Measurements from ENCODE around the gene NPHP4. TPM values are rescaled to one million over a fixed set of nuclear protein-coding genes. Genes with fewer than 3 reads are reported as not detected.

Gene NPHP4
- polyA plus RNA-seq, 1 donor (not counting 4 experiments of a cell fraction or from before 2014, with no cell fraction given): 3.7 TPM

GRCh38 chr1:6040861-6041415 lies 48.7 kb upstream of the NPHP4 start:
- Histone ChIP-seq H3K9me1 (ENCODE audit: control insufficient read depth, extremely low read depth, insufficient read depth, low read length) (no peaks in the 10 kb centered on the region), H3K9ac (ENCODE audit: control insufficient read depth, extremely low read depth, insufficient read depth, low read length) (no peak overlapping the region), H3K36me3 (ENCODE audit: control insufficient read depth in 2 of 2, extremely low read depth in 1 of 2, insufficient read depth in 2 of 2, low read length in 2 of 2) (no peaks in the 10 kb centered on the region), H3K79me2 (ENCODE audit: control insufficient read depth, insufficient read depth, low read length) (no peaks in the 10 kb centered on the region), H3K4me2 (ENCODE audit: control insufficient read depth, extremely low read depth, insufficient read depth, low read depth, low read length) (no peak overlapping the region), H3K4me1 (ENCODE audit: control insufficient read depth, extremely low read depth, insufficient read depth, low read length) (no peaks in the 10 kb centered on the region), H2AFZ (ENCODE audit: control insufficient read depth, low read length) (no peak overlapping the region), H3K27me3 (ENCODE audit: control insufficient read depth, extremely low read depth, insufficient read depth, low read length) (peaks cover 6% of the 10 kb centered on the region), H3K27ac (ENCODE audit: control insufficient read depth, insufficient read depth, low read length) (no peak overlapping the region), H3K9me3 (ENCODE audit: control insufficient read depth, low read depth, low read length) (no peaks in the 10 kb centered on the region), H3K4me3 (ENCODE audit: control insufficient read depth in 2 of 3, extremely low read depth in 1 of 3, insufficient read depth in 2 of 3, low read depth in 1 of 3, low read length in 3 of 3) (no peak overlapping the region), H4K20me1 (ENCODE audit: control insufficient read depth, extremely low read depth, insufficient read depth, low read length) (peaks cover 9% of the 10 kb centered on the region)
- no peak for DNase-seq (ENCODE audit: low read depth, low spot score)
- dilution Hi-C loops (cut with MboI; ENCODE audit: extremely low pct_ligation_motif_present, low sequenced_read_pairs): no loop called here
- TF ChIP-seq CTCF (optimal IDR thresholded peaks at IDR 0.05 in 1 of 3, IDR thresholded peaks at IDR 0.05 in 1 of 3, conservative IDR thresholded peaks at IDR 0.05 in 1 of 3; ENCODE audit: extremely low read depth in 1 of 3, insufficient read depth in 2 of 3, low read length in 3 of 3) (no peak), EZH2 (IDR thresholded peaks at IDR 0.05; ENCODE audit: low read length) (no peak)
- no peak for FAIRE-seq

- Histone ChIP-seq H3K4me2 (ENCODE audit: control insufficient read depth, extremely low read depth, insufficient read depth, low read depth, low read length) (no peak overlapping the region), H3K9me3 (ENCODE audit: control insufficient read depth, low read depth, low read length) (no peaks in the 10 kb centered on the region), H4K20me1 (ENCODE audit: control insufficient read depth, extremely low read depth, insufficient read depth, low read length) (peaks cover 9% of the 10 kb centered on the region), H3K36me3 (ENCODE audit: control insufficient read depth in 2 of 2, extremely low read depth in 1 of 2, insufficient read depth in 2 of 2, low read length in 2 of 2) (no peaks in the 10 kb centered on the region), H3K9me1 (ENCODE audit: control insufficient read depth, extremely low read depth, insufficient read depth, low read length) (no peaks in the 10 kb centered on the region), H3K27me3 (ENCODE audit: control insufficient read depth, extremely low read depth, insufficient read depth, low read length) (peaks cover 1% of the 10 kb centered on the region), H3K4me3 (ENCODE audit: control insufficient read depth in 2 of 3, extremely low read depth in 1 of 3, insufficient read depth in 2 of 3, low read depth in 1 of 3, low read length in 3 of 3) (no peak overlapping the region), H3K27ac (ENCODE audit: control insufficient read depth, insufficient read depth, low read length) (no peak overlapping the region), H3K79me2 (ENCODE audit: control insufficient read depth, insufficient read depth, low read length) (no peaks in the 10 kb centered on the region), H2AFZ (ENCODE audit: control insufficient read depth, low read length) (no peak overlapping the region), H3K4me1 (ENCODE audit: control insufficient read depth, extremely low read depth, insufficient read depth, low read length) (no peaks in the 10 kb centered on the region), H3K9ac (ENCODE audit: control insufficient read depth, extremely low read depth, insufficient read depth, low read length) (no peak overlapping the region)
- FAIRE-seq (no peak), DNase-seq (ENCODE audit: low read depth, low spot score) (no peak)
- dilution Hi-C loops (cut with MboI; ENCODE audit: extremely low pct_ligation_motif_present, low sequenced_read_pairs): no loop called here
- TF ChIP-seq CTCF (optimal IDR thresholded peaks at IDR 0.05 in 1 of 3, IDR thresholded peaks at IDR 0.05 in 1 of 3, conservative IDR thresholded peaks at IDR 0.05 in 1 of 3; ENCODE audit: extremely low read depth in 1 of 3, insufficient read depth in 2 of 3, low read length in 3 of 3) (no peak), EZH2 (IDR thresholded peaks at IDR 0.05; ENCODE audit: low read length) (no peak)
Measured at GRCh38 chr1:6040444-6040843, 48.2 kb upstream of the NPHP4 start.
